Astrocyte (in vitro differentiated cells and primary cell): Measurements from ENCODE around the gene SLC23A3.

Experiments used
- CTCF ChIP-seq: IDR thresholded peaks from 2 replicates; pipeline ENCODE4 v1.5.1; 2011; ENCODE audit warnings: low read depth, mild to moderate bottlenecking, inconsistent platforms, low read length, moderate library complexity; ENCODE audit not compliant: insufficient read depth
- EZH2 ChIP-seq: IDR thresholded peaks from 2 replicates; pipeline ENCODE4 v1.6.1; 2012; ENCODE audit warnings: mild to moderate bottlenecking, low read length, inconsistent platforms; ENCODE audit not compliant: insufficient read depth

- no peak for TF ChIP-seq CTCF
- TF ChIP-seq EZH2, result no peak
Observed at GRCh38 chr2:219163156-219163555, 6.7 kb downstream of the SLC23A3 start.
